HG02973 (cell line): ENCODE results near the gene MAN2A2.
"Not testable (repeated sequence)": the region's sequence is repeated elsewhere in the genome, so short reads cannot be mapped to it uniquely, and the experiment has no call there.

Experiments
- ATAC-seq: cut with Tn5 transposase; IDR thresholded peaks from one replicate; pipeline ENCODE4 v1.9.1; 2021; ENCODE audit warnings: moderate library complexity; ENCODE audit not compliant: unreplicated experiment

Gene MAN2A2

DNA sequence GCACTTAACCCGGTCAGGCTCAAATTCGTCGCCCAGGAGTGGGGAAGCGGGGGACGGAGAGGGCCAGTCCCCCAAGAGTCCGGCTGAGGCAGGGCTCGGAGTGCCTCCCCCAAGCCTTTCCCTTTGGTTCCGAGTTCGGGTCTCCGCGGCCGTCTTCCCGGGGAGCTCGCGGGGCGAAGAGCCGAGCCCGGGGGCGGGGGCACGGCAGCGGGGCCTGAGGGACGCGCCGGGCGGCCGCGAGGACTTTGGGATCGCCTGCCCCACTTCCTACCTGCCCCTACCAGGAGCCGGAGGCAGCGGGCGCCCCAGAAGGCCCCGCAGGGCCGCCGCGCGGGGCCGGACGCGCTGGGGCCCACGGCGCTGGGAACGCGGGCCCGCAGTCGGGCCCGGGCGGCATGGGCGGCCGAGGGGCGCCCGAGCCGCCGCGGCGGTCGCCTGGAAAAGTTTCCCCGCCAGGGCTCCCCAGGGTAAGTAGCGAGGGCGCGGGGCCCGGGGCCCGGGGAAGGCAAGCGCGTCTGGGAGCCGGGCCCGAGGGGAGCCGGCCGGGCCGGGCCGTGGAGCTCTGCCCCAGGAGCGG lies 31.9 kb upstream of the MAN2A2 start:
- ATAC-seq, result no peak

DNA sequence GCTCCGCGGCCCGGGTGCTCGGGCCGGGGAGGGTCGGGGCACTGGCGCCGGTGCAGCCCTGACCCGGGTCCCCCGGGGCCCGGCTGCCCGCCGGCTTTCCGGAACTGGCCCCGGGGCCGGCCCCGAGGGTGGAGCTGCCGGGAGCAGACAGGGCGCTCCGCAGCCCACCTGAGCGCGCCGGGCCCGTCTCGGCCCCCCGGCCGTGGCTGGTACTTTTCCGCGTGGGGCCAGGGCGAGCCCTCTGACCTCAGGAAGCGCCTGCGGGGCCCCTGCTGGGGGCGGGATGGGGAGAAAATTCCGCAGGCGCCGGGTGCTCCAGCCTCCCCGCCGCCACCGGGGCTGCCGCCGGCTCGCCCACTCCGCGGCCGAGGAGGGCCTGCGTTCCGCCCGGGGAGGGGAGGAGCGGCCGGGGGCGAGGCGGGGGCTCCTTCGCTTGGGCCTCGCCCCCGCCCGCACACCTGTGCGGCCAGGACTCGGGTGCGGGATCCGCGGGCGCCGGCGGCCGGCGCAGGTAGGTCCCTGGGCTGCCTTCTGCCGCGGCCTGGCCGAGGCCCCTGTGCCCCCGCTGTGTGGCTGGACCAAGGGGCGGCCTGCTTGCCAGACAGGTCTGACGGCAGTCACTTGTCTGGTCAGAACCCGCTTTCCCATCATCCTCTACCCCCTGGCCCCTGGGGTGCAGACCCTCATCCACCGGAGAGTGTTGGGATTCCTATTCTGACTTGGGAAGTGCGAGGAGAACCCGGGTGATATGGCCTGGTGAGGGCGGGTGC lies 31.2 kb upstream of the MAN2A2 start:
- ATAC-seq, result no peak

DNA sequence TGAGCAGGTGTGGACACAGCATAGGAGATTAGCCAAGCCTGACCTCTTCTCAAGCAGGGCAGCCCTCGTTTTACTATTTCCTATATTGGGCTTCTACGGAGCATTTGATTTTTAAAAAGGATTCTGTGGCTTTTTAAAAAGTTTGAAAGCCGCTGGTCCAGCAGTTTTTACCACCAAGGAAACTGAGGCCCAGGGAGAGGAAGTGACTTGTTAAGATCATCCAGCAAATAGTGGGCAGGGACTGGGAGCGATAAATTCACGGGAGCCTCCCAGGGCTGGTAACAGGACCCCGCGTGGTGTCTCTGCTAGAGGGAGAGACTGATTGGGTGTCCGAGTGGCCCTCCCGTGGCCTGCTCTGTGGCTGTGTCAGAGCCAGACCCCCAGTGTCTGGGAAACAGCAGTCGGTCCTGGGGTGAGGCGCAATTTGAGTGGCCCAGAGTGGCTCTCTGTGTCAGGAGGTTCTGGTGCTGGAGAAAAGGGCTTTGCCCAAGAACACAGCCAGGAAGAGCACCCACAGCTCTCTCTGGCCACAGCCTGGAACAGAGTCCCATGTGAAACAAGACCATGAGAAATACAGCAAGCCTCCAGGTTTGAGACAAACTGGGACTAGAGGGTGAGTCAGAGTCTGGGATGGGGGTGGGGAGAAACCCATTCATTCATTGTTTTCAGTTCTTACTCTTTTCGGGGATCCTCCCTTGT lies 30.5 kb upstream of the MAN2A2 start:
- ATAC-seq, result no peak

DNA sequence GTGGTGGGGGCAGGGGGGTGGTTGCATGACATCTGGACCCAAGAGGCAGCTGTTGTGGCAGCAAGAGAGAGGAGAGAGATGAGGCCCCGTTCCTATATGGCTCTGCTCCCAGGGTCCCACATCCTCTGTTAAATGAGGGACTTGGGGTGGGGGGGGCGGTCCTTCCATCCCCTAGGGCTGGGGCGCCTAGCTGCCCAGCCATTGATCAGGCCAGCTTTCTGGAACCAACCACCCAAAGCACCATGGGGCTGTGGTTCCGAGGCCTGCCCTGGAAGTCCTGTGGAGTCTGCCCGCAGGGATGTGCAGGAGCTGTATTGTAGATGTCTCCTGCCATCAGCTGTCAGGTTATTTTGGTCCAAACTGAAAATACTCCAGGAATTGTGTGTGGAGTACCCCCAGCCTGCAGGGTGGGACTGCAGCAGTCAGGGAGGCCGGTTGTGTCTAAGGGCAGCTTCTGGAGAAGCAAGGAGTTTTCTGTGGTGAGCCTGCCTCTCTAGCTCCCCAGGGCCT lies 29.6 kb upstream of the MAN2A2 start:
- no peak for ATAC-seq

DNA sequence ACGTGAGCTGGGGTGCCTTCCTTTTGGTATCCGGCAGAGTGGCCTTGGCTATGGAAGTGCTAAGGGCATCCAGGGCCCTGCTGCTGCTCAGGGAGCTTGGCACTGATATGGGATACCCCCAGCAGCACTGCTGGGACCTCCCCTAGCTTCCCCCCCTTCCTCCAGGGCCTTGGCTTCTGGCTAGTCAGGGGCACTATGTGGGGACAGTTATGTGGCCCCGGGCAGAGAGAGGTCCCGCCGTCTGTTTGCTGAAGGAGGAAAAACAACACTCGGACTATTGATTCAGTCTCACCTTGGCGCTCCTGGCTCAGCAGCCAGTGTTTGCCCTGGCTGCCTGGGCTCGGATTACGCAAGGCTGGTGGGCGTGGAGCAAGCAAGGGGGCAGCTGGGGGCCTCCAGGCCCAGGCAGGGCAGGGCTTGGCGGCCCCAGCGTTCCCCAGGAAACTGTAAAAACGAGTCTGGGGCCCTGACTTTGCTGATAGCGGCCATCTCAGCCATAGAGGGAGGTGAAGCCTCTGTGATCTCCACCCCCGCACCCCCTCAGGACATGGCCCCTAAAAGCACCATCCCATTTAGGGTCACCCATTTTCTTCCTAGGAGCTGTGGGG lies 29.0 kb upstream of the MAN2A2 start:
- no peak for ATAC-seq

DNA sequence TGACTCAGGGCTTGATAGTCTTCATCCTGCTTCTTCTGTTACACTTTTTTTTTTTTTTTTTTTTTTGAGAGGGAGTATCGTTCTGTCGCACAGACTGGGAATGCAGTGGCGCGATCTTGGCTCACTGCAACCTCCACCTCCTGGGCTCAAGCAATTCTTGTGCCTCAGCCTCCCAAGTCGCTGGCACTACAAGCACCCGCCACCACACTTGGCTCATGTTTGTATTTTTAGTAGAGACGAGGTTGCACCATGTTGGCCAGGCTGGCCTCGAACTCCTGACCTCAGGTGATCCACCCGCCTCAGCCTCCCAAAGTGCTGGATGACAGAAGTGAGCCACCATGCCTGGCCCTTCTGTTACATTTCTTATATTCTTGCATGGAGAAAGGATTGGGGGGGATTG lies 28.1 kb upstream of the MAN2A2 start:
- not testable (repeated sequence) for ATAC-seq

DNA sequence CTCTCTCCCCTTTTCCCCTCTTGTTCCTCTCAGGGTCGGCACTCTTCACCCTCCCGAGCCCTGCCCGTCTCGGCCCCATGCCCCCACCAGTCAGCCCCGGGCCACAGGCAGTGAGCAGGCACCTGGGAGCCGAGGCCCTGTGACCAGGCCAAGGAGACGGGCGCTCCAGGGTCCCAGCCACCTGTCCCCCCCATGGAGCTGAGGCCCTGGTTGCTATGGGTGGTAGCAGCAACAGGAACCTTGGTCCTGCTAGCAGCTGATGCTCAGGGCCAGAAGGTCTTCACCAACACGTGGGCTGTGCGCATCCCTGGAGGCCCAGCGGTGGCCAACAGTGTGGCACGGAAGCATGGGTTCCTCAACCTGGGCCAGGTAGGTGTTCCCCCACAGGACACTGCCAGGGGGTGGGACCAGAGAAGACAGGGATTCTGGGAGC lies 27.5 kb upstream of the MAN2A2 start:
- ATAC-seq, result no peak

DNA sequence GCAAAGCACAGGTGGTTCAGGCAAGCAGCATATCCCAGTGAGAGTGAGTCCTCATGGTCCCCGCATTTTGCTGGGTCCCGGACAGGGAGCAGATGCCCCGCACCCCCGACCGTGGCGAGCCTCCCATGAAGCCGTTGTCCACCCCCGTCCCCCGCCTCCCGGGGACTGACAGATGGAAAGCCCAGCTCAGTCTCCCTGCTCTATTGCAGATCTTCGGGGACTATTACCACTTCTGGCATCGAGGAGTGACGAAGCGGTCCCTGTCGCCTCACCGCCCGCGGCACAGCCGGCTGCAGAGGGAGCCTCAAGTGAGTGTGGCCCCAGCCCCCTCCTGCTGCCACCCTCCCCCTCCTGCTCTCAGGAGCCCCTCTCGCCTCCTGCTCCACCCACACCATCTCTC lies 27.1 kb upstream of the MAN2A2 start:
- no peak for ATAC-seq

DNA sequence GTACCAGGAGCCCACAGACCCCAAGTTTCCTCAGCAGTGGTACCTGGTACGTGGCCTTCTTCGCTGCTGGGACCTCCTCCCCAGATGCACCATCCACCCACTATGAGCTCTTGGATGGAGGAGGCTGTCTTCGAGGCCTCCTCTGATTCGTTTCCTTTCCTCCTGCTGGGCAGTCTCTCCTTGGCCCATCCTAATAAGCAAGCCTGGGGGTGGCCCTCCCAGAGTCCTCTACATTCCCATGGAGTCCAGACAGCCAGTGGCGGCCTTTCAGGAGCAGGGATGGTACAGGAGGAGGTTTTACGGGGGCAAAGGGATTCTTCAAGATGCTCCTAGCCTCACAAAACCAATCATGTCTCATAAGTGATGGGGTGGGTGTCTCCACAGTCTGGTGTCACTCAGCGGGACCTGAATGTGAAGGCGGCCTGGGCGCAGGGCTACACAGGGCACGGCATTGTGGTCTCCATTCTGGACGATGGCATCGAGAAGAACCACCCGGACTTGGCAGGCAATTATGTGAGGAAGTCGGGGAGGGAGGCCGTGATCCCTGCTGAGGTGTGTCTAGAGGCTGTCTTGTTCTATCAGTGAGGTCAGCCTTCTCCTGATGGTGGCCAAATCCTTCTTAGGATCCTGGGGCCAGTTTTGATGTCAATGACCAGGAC lies 26.5 kb upstream of the MAN2A2 start:
- no peak for ATAC-seq

DNA sequence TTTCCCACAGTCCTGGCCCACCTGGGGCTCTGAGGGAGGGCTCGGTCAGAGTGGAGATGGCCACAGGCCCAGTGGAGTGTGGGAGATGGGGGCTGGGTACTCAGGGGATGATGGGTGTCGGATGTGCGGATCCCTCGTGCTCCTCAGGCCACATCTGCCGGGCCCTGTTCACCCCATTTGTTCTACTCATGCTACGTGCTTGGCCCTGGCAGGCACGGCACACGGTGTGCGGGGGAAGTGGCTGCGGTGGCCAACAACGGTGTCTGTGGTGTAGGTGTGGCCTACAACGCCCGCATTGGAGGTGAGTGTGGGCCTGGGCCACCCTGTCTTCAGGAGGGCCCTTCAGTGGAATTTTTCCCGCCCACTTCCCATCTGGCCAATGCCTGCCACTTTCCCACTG lies 25.8 kb upstream of the MAN2A2 start:
- ATAC-seq, result no peak

DNA sequence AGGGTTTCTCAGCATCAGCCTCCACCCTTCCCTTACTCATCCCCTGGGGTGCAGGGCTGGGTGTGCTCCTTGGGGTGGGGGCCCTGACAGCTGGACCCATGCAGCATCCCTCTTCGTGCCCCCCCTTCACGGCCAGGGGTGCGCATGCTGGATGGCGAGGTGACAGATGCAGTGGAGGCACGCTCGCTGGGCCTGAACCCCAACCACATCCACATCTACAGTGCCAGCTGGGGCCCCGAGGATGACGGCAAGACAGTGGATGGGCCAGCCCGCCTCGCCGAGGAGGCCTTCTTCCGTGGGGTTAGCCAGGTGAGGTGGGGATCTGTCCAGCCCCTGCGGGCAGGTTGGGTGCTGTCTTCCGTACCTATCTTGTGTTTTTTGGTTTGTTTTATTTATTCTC lies 25.1 kb upstream of the MAN2A2 start:
- ATAC-seq, result no peak

DNA sequence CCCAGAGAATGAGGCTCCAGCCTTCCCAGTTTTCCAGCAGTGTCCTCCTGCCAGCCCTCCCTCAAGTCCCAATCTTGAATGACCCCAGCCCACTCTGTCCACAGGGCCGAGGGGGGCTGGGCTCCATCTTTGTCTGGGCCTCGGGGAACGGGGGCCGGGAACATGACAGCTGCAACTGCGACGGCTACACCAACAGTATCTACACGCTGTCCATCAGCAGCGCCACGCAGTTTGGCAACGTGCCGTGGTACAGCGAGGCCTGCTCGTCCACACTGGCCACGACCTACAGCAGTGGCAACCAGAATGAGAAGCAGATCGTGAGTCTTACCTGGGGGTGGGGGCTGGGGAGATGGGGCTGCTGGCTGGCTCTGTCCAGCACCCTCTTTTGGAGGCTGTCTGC lies 24.4 kb upstream of the MAN2A2 start:
- no peak for ATAC-seq

DNA sequence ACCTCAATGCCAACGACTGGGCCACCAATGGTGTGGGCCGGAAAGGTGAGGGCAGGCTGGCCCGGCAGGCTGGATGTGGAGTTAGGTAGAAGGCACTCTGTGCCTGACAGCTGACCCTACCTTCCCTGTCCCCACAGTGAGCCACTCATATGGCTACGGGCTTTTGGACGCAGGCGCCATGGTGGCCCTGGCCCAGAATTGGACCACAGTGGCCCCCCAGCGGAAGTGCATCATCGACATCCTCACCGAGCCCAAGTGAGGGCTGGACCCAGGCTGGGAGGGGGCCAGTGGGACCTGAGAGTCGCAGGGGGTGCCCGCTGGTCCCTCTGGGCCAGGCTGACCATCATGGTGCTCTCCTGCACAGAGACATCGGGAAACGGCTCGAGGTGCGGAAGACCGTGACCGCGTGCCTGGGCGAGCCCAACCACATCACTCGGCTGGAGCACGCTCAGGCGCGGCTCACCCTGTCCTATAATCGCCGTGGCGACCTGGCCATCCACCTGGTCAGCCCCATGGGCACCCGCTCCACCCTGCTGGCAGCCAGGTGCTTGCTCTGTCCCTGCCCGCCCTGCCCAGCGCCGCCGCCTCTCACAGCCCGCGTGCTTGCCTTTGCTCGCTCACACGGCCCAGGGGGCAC lies 23.3 kb upstream of the MAN2A2 start:
- ATAC-seq, result no peak

DNA sequence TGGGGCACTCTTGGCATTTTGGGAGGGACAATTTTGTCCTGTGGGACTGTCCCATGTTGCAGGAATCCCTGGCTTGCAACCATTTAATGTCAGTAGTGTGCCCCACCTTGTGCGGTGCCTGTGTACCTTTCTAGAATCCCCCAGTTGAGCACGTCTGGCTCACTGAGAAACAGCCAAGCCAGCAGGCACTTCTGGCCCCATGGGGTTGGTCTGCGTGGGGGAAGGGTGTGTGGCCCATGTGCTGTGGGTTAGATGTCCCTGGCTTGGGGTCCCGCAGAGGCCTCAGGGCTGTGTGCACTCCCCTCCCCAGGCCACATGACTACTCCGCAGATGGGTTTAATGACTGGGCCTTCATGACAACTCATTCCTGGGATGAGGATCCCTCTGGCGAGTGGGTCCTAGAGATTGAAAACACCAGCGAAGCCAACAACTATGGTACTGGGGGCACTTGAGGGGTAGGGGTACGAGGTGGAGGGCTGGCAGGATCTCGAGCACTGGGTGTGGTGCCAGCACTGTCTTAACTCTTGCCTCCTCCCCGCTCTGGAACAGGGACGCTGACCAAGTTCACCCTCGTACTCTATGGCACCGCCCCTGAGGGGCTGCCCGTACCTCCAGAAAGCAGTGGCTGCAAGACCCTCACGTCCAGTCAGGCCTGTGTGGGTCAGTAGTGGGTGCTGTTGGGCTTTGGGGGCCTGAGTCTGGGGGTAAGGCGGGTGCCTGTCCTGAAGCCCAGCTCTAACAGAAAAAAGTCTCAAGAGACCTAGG lies 22.5 kb upstream of the MAN2A2 start:
- ATAC-seq, result no peak

DNA sequence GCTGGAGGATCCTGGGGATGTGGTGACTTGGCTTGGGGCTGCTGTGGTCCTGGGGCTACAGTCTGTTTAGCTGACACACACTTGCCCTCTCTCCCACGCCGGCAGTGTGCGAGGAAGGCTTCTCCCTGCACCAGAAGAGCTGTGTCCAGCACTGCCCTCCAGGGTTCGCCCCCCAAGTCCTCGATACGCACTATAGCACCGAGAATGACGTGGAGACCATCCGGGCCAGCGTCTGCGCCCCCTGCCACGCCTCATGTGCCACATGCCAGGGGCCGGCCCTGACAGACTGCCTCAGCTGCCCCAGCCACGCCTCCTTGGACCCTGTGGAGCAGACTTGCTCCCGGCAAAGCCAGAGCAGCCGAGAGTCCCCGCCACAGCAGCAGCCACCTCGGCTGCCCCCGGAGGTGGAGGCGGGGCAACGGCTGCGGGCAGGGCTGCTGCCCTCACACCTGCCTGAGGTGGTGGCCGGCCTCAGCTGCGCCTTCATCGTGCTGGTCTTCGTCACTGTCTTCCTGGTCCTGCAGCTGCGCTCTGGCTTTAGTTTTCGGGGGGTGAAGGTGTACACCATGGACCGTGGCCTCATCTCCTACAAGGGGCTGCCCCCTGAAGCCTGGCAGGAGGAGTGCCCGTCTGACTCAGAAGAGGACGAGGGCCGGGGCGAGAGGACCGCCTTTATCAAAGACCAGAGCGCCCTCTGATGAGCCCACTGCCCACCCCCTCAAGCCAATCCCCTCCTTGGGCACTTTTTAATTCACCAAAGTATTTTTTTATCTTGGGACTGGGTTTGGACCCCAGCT lies 21.7 kb upstream of the MAN2A2 start:
- ATAC-seq, result no peak

DNA sequence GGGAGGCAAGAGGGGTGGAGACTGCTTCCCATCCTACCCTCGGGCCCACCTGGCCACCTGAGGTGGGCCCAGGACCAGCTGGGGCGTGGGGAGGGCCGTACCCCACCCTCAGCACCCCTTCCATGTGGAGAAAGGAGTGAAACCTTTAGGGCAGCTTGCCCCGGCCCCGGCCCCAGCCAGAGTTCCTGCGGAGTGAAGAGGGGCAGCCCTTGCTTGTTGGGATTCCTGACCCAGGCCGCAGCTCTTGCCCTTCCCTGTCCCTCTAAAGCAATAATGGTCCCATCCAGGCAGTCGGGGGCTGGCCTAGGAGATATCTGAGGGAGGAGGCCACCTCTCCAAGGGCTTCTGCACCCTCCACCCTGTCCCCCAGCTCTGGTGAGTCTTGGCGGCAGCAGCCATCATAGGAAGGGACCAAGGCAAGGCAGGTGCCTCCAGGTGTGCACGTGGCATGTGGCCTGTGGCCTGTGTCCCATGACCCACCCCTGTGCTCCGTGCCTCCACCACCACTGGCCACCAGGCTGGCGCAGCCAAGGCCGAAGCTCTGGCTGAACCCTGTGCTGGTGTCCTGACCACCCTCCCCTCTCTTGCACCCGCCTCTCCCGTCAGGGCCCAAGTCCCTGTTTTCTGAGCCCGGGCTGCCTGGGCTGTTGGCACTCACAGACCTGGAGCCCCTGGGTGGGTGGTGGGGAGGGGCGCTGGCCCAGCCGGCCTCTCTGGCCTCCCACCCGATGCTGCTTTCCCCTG lies 21.0 kb upstream of the MAN2A2 start:
- no peak for ATAC-seq

DNA sequence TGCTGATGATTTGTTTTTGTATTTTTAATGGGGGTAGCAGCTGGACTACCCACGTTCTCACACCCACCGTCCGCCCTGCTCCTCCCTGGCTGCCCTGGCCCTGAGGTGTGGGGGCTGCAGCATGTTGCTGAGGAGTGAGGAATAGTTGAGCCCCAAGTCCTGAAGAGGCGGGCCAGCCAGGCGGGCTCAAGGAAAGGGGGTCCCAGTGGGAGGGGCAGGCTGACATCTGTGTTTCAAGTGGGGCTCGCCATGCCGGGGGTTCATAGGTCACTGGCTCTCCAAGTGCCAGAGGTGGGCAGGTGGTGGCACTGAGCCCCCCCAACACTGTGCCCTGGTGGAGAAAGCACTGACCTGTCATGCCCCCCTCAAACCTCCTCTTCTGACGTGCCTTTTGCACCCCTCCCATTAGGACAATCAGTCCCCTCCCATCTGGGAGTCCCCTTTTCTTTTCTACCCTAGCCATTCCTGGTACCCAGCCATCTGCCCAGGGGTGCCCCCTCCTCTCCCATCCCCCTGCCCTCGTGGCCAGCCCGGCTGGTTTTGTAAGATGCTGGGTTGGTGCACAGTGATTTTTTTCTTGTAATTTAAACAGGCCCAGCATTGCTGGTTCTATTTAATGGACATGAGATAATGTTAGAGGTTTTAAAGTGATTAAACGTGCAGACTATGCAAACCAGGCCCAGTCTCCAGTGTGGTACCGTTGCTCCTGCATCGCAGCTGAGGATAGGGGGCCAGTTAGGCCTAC lies 20.1 kb upstream of the MAN2A2 start:
- ATAC-seq, result no peak

DNA sequence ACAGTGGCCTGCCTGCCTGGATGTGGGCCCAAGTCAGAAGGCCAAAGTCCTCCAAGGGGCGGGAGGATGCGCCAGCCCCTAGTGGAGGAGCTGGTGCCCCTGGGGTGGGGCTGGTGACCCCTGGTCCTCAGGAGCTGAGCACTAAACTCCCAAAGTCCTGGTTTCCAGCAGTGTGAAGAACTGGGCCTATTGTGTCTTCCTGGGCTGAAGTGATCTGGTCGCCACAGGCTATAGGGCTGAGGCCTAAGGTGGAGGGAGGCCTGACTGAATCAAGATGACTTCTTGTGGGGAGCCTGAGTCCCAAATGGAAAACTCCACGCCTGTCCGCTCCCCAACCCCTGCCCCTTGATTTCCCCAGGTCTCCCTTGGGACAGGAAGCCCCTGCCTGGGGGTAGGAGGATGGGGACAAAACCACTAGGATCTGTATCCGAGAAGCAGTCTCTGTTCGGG lies 19.6 kb upstream of the MAN2A2 start:
- no peak for ATAC-seq
